GM19351 (cell line): ENCODE data around the gene KCNMB2.

Experiments
- ATAC-seq: cut with Tn5 transposase; IDR thresholded peaks from one replicate; pipeline ENCODE4 v1.9.1; 2021; ENCODE audit warnings: mild to moderate bottlenecking, moderate library complexity; ENCODE audit not compliant: unreplicated experiment

The KCNMB2 gene

GRCh38 chr3:178536211-178537079 is at the start of gene KCNMB2:
KCNMB2 (plus strand) TSS chr3:178536436.
- ATAC-seq: no peak

- no peak for ATAC-seq
Observed at GRCh38 chr3:178486903-178487302, 49.3 kb upstream of the KCNMB2 start.

- no peak for ATAC-seq
Observed at GRCh38 chr3:178487752-178488151, 48.5 kb upstream of the KCNMB2 start.

GRCh38 chr3:178491751-178492150 is 44.5 kb upstream of the KCNMB2 start:
- no peak for ATAC-seq

GRCh38 chr3:178492491-178492890 is 43.7 kb upstream of the KCNMB2 start:
- ATAC-seq: no peak

GRCh38 chr3:178494386-178494785 is 41.9 kb upstream of the KCNMB2 start:
- ATAC-seq: no peak

- no peak for ATAC-seq
Observed at GRCh38 chr3:178496911-178497310, 39.3 kb upstream of the KCNMB2 start.

- ATAC-seq: no peak
Observed at GRCh38 chr3:178498871-178499270, 37.4 kb upstream of the KCNMB2 start.

GRCh38 chr3:178500631-178501030 is 35.6 kb upstream of the KCNMB2 start:
- ATAC-seq: no peak

GRCh38 chr3:178504128-178504527 is 32.1 kb upstream of the KCNMB2 start:
- ATAC-seq: no peak

- no peak for ATAC-seq
Observed at GRCh38 chr3:178505832-178506231, 30.4 kb upstream of the KCNMB2 start.

GRCh38 chr3:178507507-178508442 is 28.5 kb upstream of the KCNMB2 start:
- ATAC-seq: no peak

- no peak for ATAC-seq
Observed at GRCh38 chr3:178508443-178508825, 27.8 kb upstream of the KCNMB2 start.

- no peak for ATAC-seq
Observed at GRCh38 chr3:178510496-178510895, 25.7 kb upstream of the KCNMB2 start.

GRCh38 chr3:178512647-178513046 is 23.6 kb upstream of the KCNMB2 start:
- ATAC-seq: no peak

GRCh38 chr3:178513546-178514380 is 22.5 kb upstream of the KCNMB2 start:
- peak; percentile 28 for ATAC-seq

- peak; percentile 9 for ATAC-seq
Observed at GRCh38 chr3:178514401-178514800, 21.8 kb upstream of the KCNMB2 start.

GRCh38 chr3:178515076-178515744 is 21.0 kb upstream of the KCNMB2 start:
- peak; percentile 26 for ATAC-seq

GRCh38 chr3:178517665-178518334 is 18.4 kb upstream of the KCNMB2 start:
- no peak for ATAC-seq
